H1 (cell line): Measurements from ENCODE around the gene MFNG. TPM values are rescaled to one million over a fixed set of nuclear protein-coding genes. Genes with fewer than 3 reads are reported as not detected.

Source experiments
- CHD1 ChIP-seq: IDR thresholded peaks from 2 replicates; pipeline ENCODE4 v1.6.1; 2012; ENCODE audit warnings: low read depth, low read length, improper control_type of control experiment
- GABPA ChIP-seq: IDR thresholded peaks from 2 replicates; pipeline ENCODE4 v1.6.1; 2011; ENCODE audit warnings: mild to moderate bottlenecking, low read length, moderate library complexity, borderline replicate concordance; ENCODE audit not compliant: insufficient read depth
- JUN ChIP-seq: IDR thresholded peaks from 2 replicates; pipeline ENCODE4 v1.6.1; 2011; ENCODE audit warnings: low read depth, mild to moderate bottlenecking, improper control_type of control experiment, low read length
- KDM4A ChIP-seq: IDR thresholded peaks from one replicate; pipeline ENCODE4 v1.7.1; 2012; ENCODE audit warnings: low read depth, mild to moderate bottlenecking, moderate library complexity, low read length, inconsistent platforms; ENCODE audit not compliant: severe bottlenecking
- KDM5A ChIP-seq: fragments of 200-600 bp; IDR thresholded peaks from 2 replicates; pipeline ENCODE4 v1.7.1; 2012; ENCODE audit warnings: mild to moderate bottlenecking, low read length, inconsistent platforms, mixed read lengths
- PHF8 ChIP-seq: fragments of 200-600 bp; sonication (generic); conservative IDR thresholded peaks from 2 replicates; pipeline ENCODE4 v1.7.1; 2012; ENCODE audit warnings: low read depth, mild to moderate bottlenecking, inconsistent platforms, low read length, moderate library complexity
- RBBP5 ChIP-seq: IDR thresholded peaks from 2 replicates; pipeline ENCODE4 v1.7.1; 2012; ENCODE audit warnings: low read depth, mild to moderate bottlenecking, inconsistent platforms, low read length, moderate library complexity, borderline replicate concordance
- SIRT6 ChIP-seq: IDR thresholded peaks from one replicate; pipeline ENCODE4 v1.7.1; 2012; ENCODE audit warnings: low read length, inconsistent platforms
- TEAD4 ChIP-seq: IDR thresholded peaks from 2 replicates; pipeline ENCODE4 v1.6.1; 2012; ENCODE audit warnings: low read depth, low read length, inconsistent platforms, mixed read lengths
- YY1 ChIP-seq: IDR thresholded peaks from 2 replicates; pipeline ENCODE4 v1.6.1; 2011; ENCODE audit warnings: low read depth, mild to moderate bottlenecking, low read length
- ZNF274 ChIP-seq: IDR thresholded peaks from 2 replicates; pipeline ENCODE4 v1.7.0; 2012; ENCODE audit warnings: low read length, borderline replicate concordance; ENCODE audit errors: extremely low read depth
- polyA plus RNA-seq, 7 experiments: library from polyadenylated mRNA; depleted of rRNA in 3 of 7; stranded (reverse) in 5 of 7; unstranded in 2 of 7; fragments of >200 nt in 5 of 7; fragments of 200-250 nt in 2 of 7; gene quantifications; 1 replicate in 5 of 7; 2 replicates in 1 of 7; 4 replicates in 1 of 7; pipeline versions ENCODE4 v1.2.1 to v1.2.3, GENCODE V29; 2011 to 2013; ENCODE audit warnings: missing spikeins in 2 of 7, mixed read lengths in 2 of 7
- total RNA-seq: library from RNA; stranded (reverse); fragmentation: NEBNext Ultra II Directional; extraction: Animal tissue kit (Norgen Biotek cat#: 25700); gene quantifications from 2 replicates; pipeline ENCODE4 v1.2.1, GENCODE V29; 2021
- TF ChIP-seq, protein P1 (sequence below): fragments of 300-600 bp; sonication (generic); IDR thresholded peaks from 2 replicates; pipeline ENCODE4 v1.7.1; 2012; ENCODE audit warnings: low read length, moderate library complexity, mild to moderate bottlenecking, inconsistent platforms; ENCODE audit not compliant: insufficient replicate concordance
- TF ChIP-seq, protein P2 (sequence below): IDR thresholded peaks from 2 replicates; pipeline ENCODE4 v1.6.1; 2012; ENCODE audit warnings: inconsistent platforms

The MFNG gene
- total and polyA plus RNA-seq, 2 of the 8 experiments (the other 6 are each of a cell fraction or from before 2014, with no cell fraction given), result 1.7 to 5.5 TPM

DNA sequence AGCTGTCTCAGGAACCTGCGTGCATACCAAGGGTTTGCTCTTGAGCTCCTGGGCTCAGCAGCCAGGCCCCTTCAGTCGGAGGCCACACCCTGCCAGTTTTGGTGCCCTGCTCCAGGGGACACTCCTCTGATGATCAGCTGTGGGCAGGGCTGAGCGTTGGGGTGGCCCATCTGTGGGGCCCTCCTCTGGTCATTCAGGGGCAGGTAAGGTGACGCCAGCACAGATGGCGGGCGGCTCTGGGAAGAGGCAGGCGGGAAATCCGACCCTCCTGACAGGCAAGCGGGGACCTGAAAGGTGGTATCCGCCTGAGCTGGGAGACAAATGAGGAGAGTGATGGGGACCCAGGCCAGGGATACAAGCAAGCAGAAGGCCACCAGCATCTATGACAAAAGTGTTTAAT lies 3.8 kb upstream of the MFNG start (continued):
- TF ChIP-seq, protein P1, sequence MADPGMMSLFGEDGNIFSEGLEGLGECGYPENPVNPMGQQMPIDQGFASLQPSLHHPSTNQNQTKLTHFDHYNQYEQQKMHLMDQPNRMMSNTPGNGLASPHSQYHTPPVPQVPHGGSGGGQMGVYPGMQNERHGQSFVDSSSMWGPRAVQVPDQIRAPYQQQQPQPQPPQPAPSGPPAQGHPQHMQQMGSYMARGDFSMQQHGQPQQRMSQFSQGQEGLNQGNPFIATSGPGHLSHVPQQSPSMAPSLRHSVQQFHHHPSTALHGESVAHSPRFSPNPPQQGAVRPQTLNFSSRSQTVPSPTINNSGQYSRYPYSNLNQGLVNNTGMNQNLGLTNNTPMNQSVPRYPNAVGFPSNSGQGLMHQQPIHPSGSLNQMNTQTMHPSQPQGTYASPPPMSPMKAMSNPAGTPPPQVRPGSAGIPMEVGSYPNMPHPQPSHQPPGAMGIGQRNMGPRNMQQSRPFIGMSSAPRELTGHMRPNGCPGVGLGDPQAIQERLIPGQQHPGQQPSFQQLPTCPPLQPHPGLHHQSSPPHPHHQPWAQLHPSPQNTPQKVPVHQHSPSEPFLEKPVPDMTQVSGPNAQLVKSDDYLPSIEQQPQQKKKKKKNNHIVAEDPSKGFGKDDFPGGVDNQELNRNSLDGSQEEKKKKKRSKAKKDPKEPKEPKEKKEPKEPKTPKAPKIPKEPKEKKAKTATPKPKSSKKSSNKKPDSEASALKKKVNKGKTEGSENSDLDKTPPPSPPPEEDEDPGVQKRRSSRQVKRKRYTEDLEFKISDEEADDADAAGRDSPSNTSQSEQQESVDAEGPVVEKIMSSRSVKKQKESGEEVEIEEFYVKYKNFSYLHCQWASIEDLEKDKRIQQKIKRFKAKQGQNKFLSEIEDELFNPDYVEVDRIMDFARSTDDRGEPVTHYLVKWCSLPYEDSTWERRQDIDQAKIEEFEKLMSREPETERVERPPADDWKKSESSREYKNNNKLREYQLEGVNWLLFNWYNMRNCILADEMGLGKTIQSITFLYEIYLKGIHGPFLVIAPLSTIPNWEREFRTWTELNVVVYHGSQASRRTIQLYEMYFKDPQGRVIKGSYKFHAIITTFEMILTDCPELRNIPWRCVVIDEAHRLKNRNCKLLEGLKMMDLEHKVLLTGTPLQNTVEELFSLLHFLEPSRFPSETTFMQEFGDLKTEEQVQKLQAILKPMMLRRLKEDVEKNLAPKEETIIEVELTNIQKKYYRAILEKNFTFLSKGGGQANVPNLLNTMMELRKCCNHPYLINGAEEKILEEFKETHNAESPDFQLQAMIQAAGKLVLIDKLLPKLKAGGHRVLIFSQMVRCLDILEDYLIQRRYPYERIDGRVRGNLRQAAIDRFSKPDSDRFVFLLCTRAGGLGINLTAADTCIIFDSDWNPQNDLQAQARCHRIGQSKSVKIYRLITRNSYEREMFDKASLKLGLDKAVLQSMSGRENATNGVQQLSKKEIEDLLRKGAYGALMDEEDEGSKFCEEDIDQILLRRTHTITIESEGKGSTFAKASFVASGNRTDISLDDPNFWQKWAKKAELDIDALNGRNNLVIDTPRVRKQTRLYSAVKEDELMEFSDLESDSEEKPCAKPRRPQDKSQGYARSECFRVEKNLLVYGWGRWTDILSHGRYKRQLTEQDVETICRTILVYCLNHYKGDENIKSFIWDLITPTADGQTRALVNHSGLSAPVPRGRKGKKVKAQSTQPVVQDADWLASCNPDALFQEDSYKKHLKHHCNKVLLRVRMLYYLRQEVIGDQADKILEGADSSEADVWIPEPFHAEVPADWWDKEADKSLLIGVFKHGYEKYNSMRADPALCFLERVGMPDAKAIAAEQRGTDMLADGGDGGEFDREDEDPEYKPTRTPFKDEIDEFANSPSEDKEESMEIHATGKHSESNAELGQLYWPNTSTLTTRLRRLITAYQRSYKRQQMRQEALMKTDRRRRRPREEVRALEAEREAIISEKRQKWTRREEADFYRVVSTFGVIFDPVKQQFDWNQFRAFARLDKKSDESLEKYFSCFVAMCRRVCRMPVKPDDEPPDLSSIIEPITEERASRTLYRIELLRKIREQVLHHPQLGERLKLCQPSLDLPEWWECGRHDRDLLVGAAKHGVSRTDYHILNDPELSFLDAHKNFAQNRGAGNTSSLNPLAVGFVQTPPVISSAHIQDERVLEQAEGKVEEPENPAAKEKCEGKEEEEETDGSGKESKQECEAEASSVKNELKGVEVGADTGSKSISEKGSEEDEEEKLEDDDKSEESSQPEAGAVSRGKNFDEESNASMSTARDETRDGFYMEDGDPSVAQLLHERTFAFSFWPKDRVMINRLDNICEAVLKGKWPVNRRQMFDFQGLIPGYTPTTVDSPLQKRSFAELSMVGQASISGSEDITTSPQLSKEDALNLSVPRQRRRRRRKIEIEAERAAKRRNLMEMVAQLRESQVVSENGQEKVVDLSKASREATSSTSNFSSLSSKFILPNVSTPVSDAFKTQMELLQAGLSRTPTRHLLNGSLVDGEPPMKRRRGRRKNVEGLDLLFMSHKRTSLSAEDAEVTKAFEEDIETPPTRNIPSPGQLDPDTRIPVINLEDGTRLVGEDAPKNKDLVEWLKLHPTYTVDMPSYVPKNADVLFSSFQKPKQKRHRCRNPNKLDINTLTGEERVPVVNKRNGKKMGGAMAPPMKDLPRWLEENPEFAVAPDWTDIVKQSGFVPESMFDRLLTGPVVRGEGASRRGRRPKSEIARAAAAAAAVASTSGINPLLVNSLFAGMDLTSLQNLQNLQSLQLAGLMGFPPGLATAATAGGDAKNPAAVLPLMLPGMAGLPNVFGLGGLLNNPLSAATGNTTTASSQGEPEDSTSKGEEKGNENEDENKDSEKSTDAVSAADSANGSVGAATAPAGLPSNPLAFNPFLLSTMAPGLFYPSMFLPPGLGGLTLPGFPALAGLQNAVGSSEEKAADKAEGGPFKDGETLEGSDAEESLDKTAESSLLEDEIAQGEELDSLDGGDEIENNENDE, result no peak
- TF ChIP-seq KDM5A (no peak), ZNF274 (no peak), RBBP5 (no peak), KDM4A (no peak), JUN (no peak), CHD1 (no peak), TEAD4 (no peak), YY1 (no peak), GABPA (no peak), PHF8 (no peak), SIRT6 (no peak)
- TF ChIP-seq, protein P2, sequence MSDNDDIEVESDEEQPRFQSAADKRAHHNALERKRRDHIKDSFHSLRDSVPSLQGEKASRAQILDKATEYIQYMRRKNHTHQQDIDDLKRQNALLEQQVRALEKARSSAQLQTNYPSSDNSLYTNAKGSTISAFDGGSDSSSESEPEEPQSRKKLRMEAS, result no peak
